Measurements from ENCODE around the gene UGT2A2.

UGT2A2 gene

GRCh38 chr4:69568787-69569186 lies 70.7 kb downstream of the UGT2A2 start:
- DNase-seq, result no peak

GRCh38 chr4:69563424-69563823 lies 76.0 kb downstream of the UGT2A2 start:
- no peak for DNase-seq

- no peak for DNase-seq
Observed at GRCh38 chr4:69549651-69550050, 89.8 kb downstream of the UGT2A2 start.

GRCh38 chr4:69546134-69546765 lies 93.2 kb downstream of the UGT2A2 start:
- DNase-seq, result no peak
